Cardiac muscle cell (in vitro differentiated cells and primary cell): Measurements from ENCODE around the gene DTL. TPM values are rescaled to one million over a fixed set of nuclear protein-coding genes. Genes with fewer than 3 reads are reported as not detected.

Experiments used
- DNase-seq, 2 donors: peaks; one replicate each; pipeline versions ENCODE4 v3.0.0 to v3.0.0-alpha.2; 2010 to 2017; ENCODE audit warnings: low read depth in 1 of 2, low spot score in 1 of 2
- H3K27ac ChIP-seq: fragments of 200-600 bp; sonication (generic); 2 replicates; pipeline ENCODE4 v1.5.1; 2016
- H3K27me3 ChIP-seq: fragments of 200-600 bp; sonication (generic); 2 replicates; pipeline ENCODE4 v1.6.0; 2016; ENCODE audit warnings: control low read depth
- H3K36me3 ChIP-seq: fragments of 200-600 bp; sonication (generic); 2 replicates; pipeline ENCODE4 v1.5.1; 2016; ENCODE audit warnings: control low read depth
- H3K4me1 ChIP-seq: fragments of 200-600 bp; sonication (generic); 2 replicates; pipeline ENCODE4 v1.8.1; 2017; ENCODE audit warnings: low read depth, mild to moderate bottlenecking, mixed run types
- H3K4me3 ChIP-seq: fragments of 200-600 bp; sonication (generic); 2 replicates; pipeline ENCODE4 v1.5.1; 2016; ENCODE audit warnings: mild to moderate bottlenecking
- H3K9me3 ChIP-seq: fragments of 200-600 bp; sonication (generic); 2 replicates; pipeline ENCODE4 v1.5.1; 2017; ENCODE audit warnings: low read depth, mild to moderate bottlenecking, control low read depth
- polyA plus RNA-seq: library from polyadenylated mRNA; unstranded; fragments of >200 nt; fragmentation: Nextera tagmentation; extraction: Ambion mirVana; gene quantifications from 2 replicates; pipeline ENCODE4 v1.2.1, GENCODE V29; 2016
- total RNA-seq: library from RNA; depleted of rRNA; stranded (reverse); fragments of >200 nt; gene quantifications from 2 replicates; pipeline ENCODE4 v1.2.3, GENCODE V29; 2016
- TF ChIP-seq, protein P1 (sequence below): IDR thresholded peaks from 2 replicates; pipeline ENCODE4 v1.5.1; 2012; ENCODE audit warnings: low read depth, mild to moderate bottlenecking, low read length

Gene DTL
- total and polyA plus RNA-seq, 2 experiments from 2014 or later: 10.7 to 13.6 TPM

DNA sequence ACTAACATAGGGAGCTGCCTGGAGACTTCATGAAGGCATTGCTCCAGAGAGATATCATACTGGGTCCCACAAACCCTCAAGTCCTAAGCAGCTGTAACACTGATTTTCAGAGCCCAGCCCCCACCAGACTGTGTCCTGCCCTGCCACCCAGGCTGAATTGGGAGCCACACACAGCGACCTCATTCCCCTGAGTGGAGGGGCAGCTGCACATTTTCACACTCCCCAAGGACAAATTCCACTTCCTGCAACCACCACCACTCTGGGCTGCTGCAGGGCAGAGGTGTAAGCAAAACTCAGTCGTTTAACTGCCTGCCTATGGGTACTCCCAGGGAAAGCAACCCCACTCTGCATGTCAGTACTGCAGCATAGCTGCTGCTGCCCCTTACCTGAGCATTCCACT, 19.8 kb downstream of the DTL start:
- DNase-seq: no peak
- TF ChIP-seq, protein P1, sequence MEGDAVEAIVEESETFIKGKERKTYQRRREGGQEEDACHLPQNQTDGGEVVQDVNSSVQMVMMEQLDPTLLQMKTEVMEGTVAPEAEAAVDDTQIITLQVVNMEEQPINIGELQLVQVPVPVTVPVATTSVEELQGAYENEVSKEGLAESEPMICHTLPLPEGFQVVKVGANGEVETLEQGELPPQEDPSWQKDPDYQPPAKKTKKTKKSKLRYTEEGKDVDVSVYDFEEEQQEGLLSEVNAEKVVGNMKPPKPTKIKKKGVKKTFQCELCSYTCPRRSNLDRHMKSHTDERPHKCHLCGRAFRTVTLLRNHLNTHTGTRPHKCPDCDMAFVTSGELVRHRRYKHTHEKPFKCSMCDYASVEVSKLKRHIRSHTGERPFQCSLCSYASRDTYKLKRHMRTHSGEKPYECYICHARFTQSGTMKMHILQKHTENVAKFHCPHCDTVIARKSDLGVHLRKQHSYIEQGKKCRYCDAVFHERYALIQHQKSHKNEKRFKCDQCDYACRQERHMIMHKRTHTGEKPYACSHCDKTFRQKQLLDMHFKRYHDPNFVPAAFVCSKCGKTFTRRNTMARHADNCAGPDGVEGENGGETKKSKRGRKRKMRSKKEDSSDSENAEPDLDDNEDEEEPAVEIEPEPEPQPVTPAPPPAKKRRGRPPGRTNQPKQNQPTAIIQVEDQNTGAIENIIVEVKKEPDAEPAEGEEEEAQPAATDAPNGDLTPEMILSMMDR: no peak
- no peak overlapping the region for H3K4me3 ChIP-seq
- H3K9me3 ChIP-seq: no peaks in the 10 kb centered on the region
- no peaks in the 10 kb centered on the region for H3K36me3 ChIP-seq
- H3K27me3 ChIP-seq: no peaks in the 10 kb centered on the region
- no peaks in the 10 kb centered on the region for H3K4me1 ChIP-seq
- H3K27ac ChIP-seq: no peak overlapping the region

DNA sequence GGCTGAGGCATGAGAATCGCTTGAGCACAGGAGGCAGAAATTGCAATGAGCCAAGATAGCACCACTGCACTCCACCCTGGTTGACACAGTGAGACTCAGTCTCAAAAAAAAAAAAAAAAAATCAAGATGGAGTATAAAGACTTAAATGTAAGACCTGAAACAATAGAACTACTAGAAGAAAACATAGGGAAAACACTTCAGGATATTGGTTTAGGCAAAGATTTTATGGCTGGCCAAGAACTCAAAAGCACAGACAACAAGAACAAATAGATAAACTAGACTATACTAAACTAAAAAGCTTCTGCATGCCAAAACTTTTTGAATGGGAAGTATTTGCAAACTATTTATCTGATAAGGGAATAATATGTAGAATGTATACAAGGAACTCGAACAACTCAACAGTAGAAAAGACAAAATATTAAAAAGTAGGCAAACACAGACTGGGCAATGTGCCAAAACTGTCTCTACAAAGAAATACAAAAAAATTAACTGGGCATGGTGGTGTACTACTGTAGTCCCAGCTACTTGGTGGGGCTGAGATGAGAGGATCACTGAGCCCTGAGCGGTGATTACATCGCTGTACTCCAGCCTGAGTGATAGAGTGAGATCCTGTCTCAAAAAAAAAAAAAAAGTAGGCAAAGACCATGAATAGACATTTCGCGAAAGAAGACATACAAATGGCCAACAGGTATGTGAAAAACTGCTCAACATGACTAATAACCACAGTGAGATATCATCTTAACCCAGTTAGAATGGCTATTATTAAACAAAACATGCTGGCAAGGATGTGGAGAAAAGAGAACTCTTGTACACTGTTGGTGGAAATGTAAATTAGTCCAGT, 25.3 kb downstream of the DTL start:
- Histone ChIP-seq H3K4me3 (no peak overlapping the region), H3K9me3 (no peaks in the 10 kb centered on the region), H3K4me1 (no peaks in the 10 kb centered on the region), H3K36me3 (no peaks in the 10 kb centered on the region), H3K27me3 (no peaks in the 10 kb centered on the region), H3K27ac (no peak overlapping the region)
- DNase-seq: no peak
- TF ChIP-seq, protein P1: no peak

DNA sequence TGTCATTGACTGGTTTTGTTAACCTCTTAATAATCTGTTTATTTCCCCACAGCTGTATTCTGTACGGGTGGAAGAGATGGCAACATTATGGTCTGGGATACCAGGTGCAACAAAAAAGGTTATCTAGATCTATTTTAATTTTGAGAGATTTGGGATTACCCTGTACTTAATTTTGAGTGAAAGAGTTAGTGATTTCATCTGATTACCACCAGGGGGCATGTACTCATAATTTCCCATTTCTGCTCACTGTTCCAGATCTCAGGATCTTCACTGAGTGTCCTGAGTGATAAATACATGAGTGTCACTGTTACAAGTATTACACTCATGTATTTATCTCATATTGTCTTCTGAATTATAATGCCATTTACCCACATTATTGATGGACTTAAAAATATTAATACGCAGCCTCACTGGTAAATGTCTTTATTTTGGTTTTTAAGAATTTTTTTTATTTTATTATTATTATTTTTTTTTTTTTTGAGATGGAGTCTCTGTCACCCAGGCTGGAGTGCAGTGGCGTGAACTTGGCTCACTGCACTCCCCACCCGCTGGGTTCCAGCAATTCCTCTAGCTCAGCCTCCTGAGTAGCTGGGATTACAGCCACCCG, 27.4 kb downstream of the DTL start:
- Histone ChIP-seq H3K4me1 (no peaks in the 10 kb centered on the region), H3K27ac (no peak overlapping the region), H3K9me3 (no peaks in the 10 kb centered on the region), H3K27me3 (no peaks in the 10 kb centered on the region), H3K4me3 (no peak overlapping the region), H3K36me3 (no peaks in the 10 kb centered on the region)
- TF ChIP-seq, protein P1: peak; percentile 58
- peak; percentile 56 to 62 for DNase-seq

DNA sequence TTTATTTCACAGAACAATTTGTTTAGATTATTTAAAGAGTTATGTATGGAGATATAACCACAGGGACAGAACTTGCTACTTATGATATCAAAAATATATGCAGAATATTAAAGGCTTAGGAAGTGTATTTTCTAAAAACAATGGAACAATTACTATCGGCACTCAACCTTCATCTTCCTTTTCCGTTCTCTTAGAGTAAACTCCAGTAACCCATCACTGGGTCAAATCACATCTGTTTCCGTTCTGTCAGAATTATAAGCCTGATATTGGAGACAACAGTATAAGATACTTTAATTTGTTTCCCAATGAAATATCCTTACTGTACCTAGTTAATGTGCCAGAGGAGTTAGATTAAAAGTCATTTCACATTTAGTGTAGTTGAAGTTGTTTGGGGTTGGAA, 32.2 kb downstream of the DTL start:
- Histone ChIP-seq H3K27me3 (no peaks in the 10 kb centered on the region), H3K9me3 (no peaks in the 10 kb centered on the region), H3K4me3 (no peak overlapping the region), H3K4me1 (no peaks in the 10 kb centered on the region), H3K27ac (no peak overlapping the region), H3K36me3 (no peaks in the 10 kb centered on the region)
- TF ChIP-seq, protein P1: no peak
- DNase-seq: no peak

DNA sequence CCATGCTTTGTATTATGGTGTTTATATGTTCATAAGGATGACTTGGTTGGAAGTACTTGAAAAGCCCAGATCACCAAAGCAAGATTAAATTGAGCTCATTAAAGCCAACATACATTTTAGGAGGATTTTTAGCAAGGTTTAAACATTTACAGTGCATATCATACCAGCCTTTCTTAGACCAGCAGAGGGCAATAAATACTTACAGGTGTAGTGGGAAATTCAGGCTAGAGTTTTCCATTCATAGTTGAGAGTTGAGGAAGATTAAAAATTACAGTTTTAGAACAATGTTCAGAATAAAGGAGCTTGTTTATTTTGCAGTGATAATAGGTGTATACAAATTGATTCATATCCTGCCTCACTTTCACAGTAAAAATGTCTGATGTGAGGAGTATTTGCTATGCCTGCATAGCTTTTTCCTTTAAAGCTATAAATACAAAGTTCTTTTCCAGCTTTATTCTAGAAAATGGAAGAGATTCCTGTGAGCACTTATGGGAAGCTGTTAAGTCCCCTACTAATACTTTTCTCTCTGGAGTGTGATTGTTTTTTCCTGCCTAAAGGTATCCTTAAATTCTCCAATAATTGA, 35.3 kb downstream of the DTL start:
- peak; percentile 62 to 76 for DNase-seq

More for the DNA sequence above, 35.3 kb downstream of the DTL start:
- Histone ChIP-seq H3K4me3 (no peak overlapping the region), H3K27ac (no peak overlapping the region), H3K4me1 (peaks cover 15% of the 10 kb centered on the region), H3K36me3 (no peaks in the 10 kb centered on the region), H3K9me3 (no peaks in the 10 kb centered on the region), H3K27me3 (no peaks in the 10 kb centered on the region)
- TF ChIP-seq, protein P1: peak; percentile 82
